H9 (cell line): ENCODE measurements around the gene TSC22D3. TPM values are rescaled to one million over a fixed set of nuclear protein-coding genes. Genes with fewer than 3 reads are reported as not detected.

ENCODE experiments used
- DNase-seq: peaks from one replicate; pipeline ENCODE4 v3.0.0-alpha.2; 2017
- H2AFZ ChIP-seq: one replicate; pipeline ENCODE4 v1.6.1; 2013; ENCODE audit warnings: mild to moderate bottlenecking, low read length, control low read depth, moderate library complexity
- H2AK5ac ChIP-seq: 2 replicates; pipeline ENCODE4 v1.6.1; 2013; ENCODE audit warnings: low read length, control low read depth, mixed read lengths; ENCODE audit not compliant: insufficient read length
- H2BK120ac ChIP-seq: one replicate; pipeline ENCODE4 v1.6.1; 2013; ENCODE audit warnings: low read depth, mild to moderate bottlenecking, low read length, control low read depth, inconsistent platforms; ENCODE audit not compliant: poor library complexity, severe bottlenecking
- H2BK12ac ChIP-seq: 2 replicates; pipeline ENCODE4 v1.6.1; 2013; ENCODE audit warnings: low read length, control low read depth, mixed read lengths, low read depth; ENCODE audit not compliant: insufficient read length
- H2BK15ac ChIP-seq: 2 replicates; pipeline ENCODE4 v1.6.1; 2013; ENCODE audit warnings: low read depth, low read length, control low read depth
- H2BK20ac ChIP-seq: one replicate; pipeline ENCODE4 v1.6.1; 2013; ENCODE audit warnings: low read depth, mild to moderate bottlenecking, low read length, control low read depth, inconsistent platforms; ENCODE audit not compliant: poor library complexity, severe bottlenecking
- H2BK5ac ChIP-seq: 2 replicates; pipeline ENCODE4 v1.6.1; 2013; ENCODE audit warnings: low read length, control low read depth, mixed read lengths; ENCODE audit not compliant: insufficient read length
- H3K14ac ChIP-seq: 2 replicates; pipeline ENCODE4 v1.6.1; 2013; ENCODE audit warnings: low read length, control low read depth; ENCODE audit not compliant: insufficient read depth
- H3K18ac ChIP-seq: 2 replicates; pipeline ENCODE4 v1.6.1; 2013; ENCODE audit warnings: low read depth, mild to moderate bottlenecking, mixed read lengths, low read length, control low read depth; ENCODE audit not compliant: insufficient read length
- H3K23ac ChIP-seq: 2 replicates; pipeline ENCODE4 v1.6.1; 2013; ENCODE audit warnings: low read length, control low read depth, mixed read lengths, low read depth; ENCODE audit not compliant: insufficient read length
- H3K23me2 ChIP-seq: 2 replicates; pipeline ENCODE4 v1.6.1; 2013; ENCODE audit warnings: low read depth, mild to moderate bottlenecking, mixed read lengths, low read length, control low read depth; ENCODE audit not compliant: insufficient read length, poor library complexity, severe bottlenecking
- H3K27ac ChIP-seq: 2 replicates; pipeline ENCODE4 v1.5.1; 2013; ENCODE audit warnings: low read length, control low read depth, mixed read lengths, low read depth; ENCODE audit not compliant: insufficient read length
- H3K27me3 ChIP-seq: 2 replicates; pipeline ENCODE4 v1.6.1; 2013; ENCODE audit warnings: low read length, control low read depth, inconsistent platforms; ENCODE audit not compliant: insufficient read depth
- H3K4ac ChIP-seq: 2 replicates; pipeline ENCODE4 v1.6.1; 2013; ENCODE audit warnings: low read depth, mild to moderate bottlenecking, control low read depth, inconsistent platforms, low read length, moderate library complexity
- H3K4me1 ChIP-seq: 2 replicates; pipeline ENCODE4 v1.6.1; 2013; ENCODE audit warnings: low read length, control low read depth, inconsistent platforms; ENCODE audit not compliant: insufficient read depth
- H3K4me2 ChIP-seq: 2 replicates; pipeline ENCODE4 v1.6.1; 2013; ENCODE audit warnings: low read length, control low read depth, mixed read lengths; ENCODE audit not compliant: insufficient read length, insufficient read depth
- H3K56ac ChIP-seq: 2 replicates; pipeline ENCODE4 v1.6.1; 2013; ENCODE audit warnings: low read depth, mild to moderate bottlenecking, mixed read lengths, low read length, control low read depth; ENCODE audit not compliant: insufficient read length
- H3K79me1 ChIP-seq: 2 replicates; pipeline ENCODE4 v1.6.1; 2013; ENCODE audit warnings: low read depth, mild to moderate bottlenecking, moderate library complexity, low read length, control low read depth, inconsistent platforms; ENCODE audit not compliant: insufficient read depth, poor library complexity, severe bottlenecking
- H3K79me2 ChIP-seq: 2 replicates; pipeline ENCODE4 v1.6.1; 2013; ENCODE audit warnings: low read length, control low read depth, inconsistent platforms; ENCODE audit not compliant: insufficient read depth
- H3K9ac ChIP-seq: 2 replicates; pipeline ENCODE4 v1.6.1; 2013; ENCODE audit warnings: low read length, control low read depth, mixed read lengths; ENCODE audit not compliant: insufficient read length; ENCODE audit errors: extremely low read depth
- H3K9me3 ChIP-seq: one replicate; pipeline ENCODE4 v1.6.1; 2013; ENCODE audit warnings: low read depth, low read length, inconsistent platforms; ENCODE audit not compliant: control insufficient read depth
- H3T11ph ChIP-seq: one replicate; pipeline ENCODE4 v1.6.1; 2013; ENCODE audit warnings: mild to moderate bottlenecking, low read length, control low read depth, inconsistent platforms
- H4K20me1 ChIP-seq: one replicate; pipeline ENCODE4 v1.6.1; 2013; ENCODE audit not compliant: control insufficient read depth, insufficient read length, insufficient read depth
- H4K5ac ChIP-seq: 2 replicates; pipeline ENCODE4 v1.6.1; 2013; ENCODE audit warnings: low read depth, mild to moderate bottlenecking, mixed read lengths, low read length, control low read depth; ENCODE audit not compliant: insufficient read length
- H4K8ac ChIP-seq: replicated peaks from 2 replicates; pipeline ENCODE4 v1.6.1; 2013; ENCODE audit warnings: low read length, control low read depth, mixed read lengths, low read depth; ENCODE audit not compliant: insufficient read length
- H4K91ac ChIP-seq: 2 replicates; pipeline ENCODE4 v1.6.1; 2013; ENCODE audit warnings: low read depth, mild to moderate bottlenecking, moderate library complexity, mixed read lengths, low read length, control low read depth; ENCODE audit not compliant: insufficient read length
- H3K27ac Mint-ChIP-seq, 3 experiments: 2 replicates in 2 of 3; 3 replicates in 1 of 3; pipeline ENCODE4 v1.8.0; 2020 to 2021; ENCODE audit warnings: mixed read lengths in 3 of 3, mild to moderate bottlenecking in 1 of 3, moderate library complexity in 1 of 3
- H3K27me3 Mint-ChIP-seq: 2 replicates; pipeline ENCODE4 v1.8.0; 2021; ENCODE audit warnings: low read depth, mild to moderate bottlenecking, moderate library complexity, mixed read lengths
- H3K36me3 Mint-ChIP-seq, 3 experiments: 2 replicates in 2 of 3; 3 replicates in 1 of 3; pipeline ENCODE4 v1.8.0; 2020 to 2021; ENCODE audit warnings: low read depth in 3 of 3, mixed read lengths in 3 of 3; ENCODE audit not compliant: insufficient read depth in 1 of 3
- H3K4me1 Mint-ChIP-seq, 2 experiments: 2 replicates each; pipeline ENCODE4 v1.8.0; 2020; ENCODE audit warnings: mixed read lengths in 2 of 2
- H3K4me3 Mint-ChIP-seq, 2 experiments: 2 replicates in 1 of 2; 3 replicates in 1 of 2; pipeline ENCODE4 v1.8.0; 2020 to 2021; ENCODE audit warnings: mild to moderate bottlenecking in 2 of 2, mixed read lengths in 2 of 2, moderate library complexity in 1 of 2
- H3K9me3 Mint-ChIP-seq, 2 experiments: 2 replicates in 1 of 2; 3 replicates in 1 of 2; pipeline ENCODE4 v1.8.0; 2020; ENCODE audit warnings: mild to moderate bottlenecking in 2 of 2, mixed read lengths in 2 of 2, moderate library complexity in 1 of 2
- CTCF ChIP-seq: fragments of 200-600 bp; sonication (generic); conservative IDR thresholded peaks from 3 replicates; pipeline ENCODE4 v1.8.0; 2021; ENCODE audit warnings: antibody characterized with exemption, mild to moderate bottlenecking
- WGBS: extraction: QIAGEN DNeasy Blood & Tissue Kit; methylation state at CpG from one replicate; pipeline ENCODE4 v1.1.7; 2013; ENCODE audit warnings: missing lambda C conversion rate, low lambda C conversion rate, mixed read lengths; ENCODE audit not compliant: insufficient read length; ENCODE audit errors: extremely low coverage; 5-methylcytosine and 5-hydroxymethylcytosine counted together
- total RNA-seq: library from RNA; stranded (reverse); gene quantifications from 2 replicates; pipeline ENCODE4 v1.2.1, GENCODE V29; 2021

The TSC22D3 gene
- total RNA-seq, 1 experiment from 2014 or later, result 10.5 TPM

GRCh38 chrX:107743995-107744394 lies 31.6 kb downstream of the TSC22D3 start:
- Histone ChIP-seq H3K18ac (no peak overlapping the region), H2BK120ac (no peak overlapping the region), H4K5ac (no peak overlapping the region), H2BK20ac (no peak overlapping the region), H2BK5ac (no peak overlapping the region), H3T11ph (no peak overlapping the region), H3K9ac (no peak overlapping the region), H4K8ac (no peak overlapping the region), H3K4me2 (no peak overlapping the region), H3K56ac (no peak overlapping the region), H4K91ac (no peak overlapping the region), H3K79me1 (no peaks in the 10 kb centered on the region), H3K9me3 (no peaks in the 10 kb centered on the region), H4K20me1 (no peaks in the 10 kb centered on the region), H3K23ac (no peak overlapping the region), H2BK12ac (no peak overlapping the region), H2AFZ (no peak overlapping the region), H3K27ac (no peak overlapping the region), H2BK15ac (no peak overlapping the region), H3K27me3 (no peaks in the 10 kb centered on the region; the same call in 1 of the 2 replicates), H3K14ac (no peak overlapping the region), H3K4me1 (no peaks in the 10 kb centered on the region; the same call in 1 of the 2 replicates), H3K23me2 (no peaks in the 10 kb centered on the region), H3K79me2 (no peaks in the 10 kb centered on the region), H2AK5ac (no peak overlapping the region), H3K4ac (no peak overlapping the region)
- no peak for TF ChIP-seq CTCF
- Mint-ChIP-seq H3K4me1 (peaks cover 8 to 26% of the 10 kb centered on the region in 2 experiments), H3K36me3 (peaks cover 0 to 2% (median 0%) of the 10 kb centered on the region in 3 experiments; a peak in 2 of 7 replicates), H3K27me3 (peaks cover 13% of the 10 kb centered on the region), H3K4me3 (no peak overlapping the region), H3K9me3 (peaks cover 0 to 51% of the 10 kb centered on the region in 2 experiments; a peak in 2 of 5 replicates), H3K27ac (no peak overlapping the region)
- no peak for DNase-seq
- no CpG with 5 or more reads among the region's 7 CpGs for WGBS
